Right lobe of liver (tissue), 6 donors: Measurements from ENCODE around the gene PPP1R26. TPM values are rescaled to one million over a fixed set of nuclear protein-coding genes. Genes with fewer than 3 reads are reported as not detected.
A peak's percentile ranks its signal among the peaks of the same experiment; 100 is the strongest.

ENCODE experiments used
- ATAC-seq, 4 donors: fragments of 200-7000 bp; cut with Tn5 transposase; one replicate each; pipeline ENCODE4 v1.9.1; 2020; ENCODE audit warnings: mild to moderate bottlenecking in 4 of 4, moderate library complexity in 4 of 4
- DNase-seq, 3 donors: peaks; one replicate each; pipeline ENCODE4 v3.0.0-alpha.2; 2020
- H3K27ac ChIP-seq, 3 donors: fragments of 200-600 bp; one replicate each; pipeline ENCODE4 v1.8.0; 2022
- H3K27me3 ChIP-seq, 2 donors: fragments of 200-600 bp; one replicate each; pipeline ENCODE4 v1.8.0; 2022
- H3K36me3 ChIP-seq, 4 donors: fragments of 200-600 bp; sonication (generic) in 1 of 4; one replicate each; pipeline versions ENCODE4 v1.5.1 to v1.8.0; 2017 to 2022; ENCODE audit warnings: control low read depth in 1 of 4
- H3K4me1 ChIP-seq, 4 donors: fragments of 200-600 bp; sonication (generic) in 1 of 4; one replicate each; pipeline versions ENCODE4 v1.5.1 to v1.8.0; 2017 to 2022; ENCODE audit warnings: control low read depth in 1 of 4
- H3K4me3 ChIP-seq, 3 donors: fragments of 200-600 bp; one replicate each; pipeline ENCODE4 v1.8.0; 2022
- H3K9me3 ChIP-seq, 4 donors: fragments of 200-600 bp; sonication (generic) in 1 of 4; one replicate each; pipeline versions ENCODE4 v1.5.1 to v1.8.0; 2017 to 2022; ENCODE audit warnings: control low read depth in 1 of 4
- POLR2A ChIP-seq: fragments of 450-650 bp; IDR thresholded peaks from one replicate; pipeline ENCODE4 v1.6.1; 2017; ENCODE audit warnings: antibody characterized with exemption, mild to moderate bottlenecking
- WGBS: methylation state at CpG from one replicate; pipeline ENCODE4 v1.1.6; 2018; ENCODE audit warnings: low coverage, low lambda C conversion rate; ENCODE audit not compliant: insufficient coverage; ENCODE audit errors: missing lambda C conversion rate; 5-methylcytosine and 5-hydroxymethylcytosine counted together
- intact Hi-C, 2 donors: fragments of 100-400 bp; cut with DNase I; formaldehyde crosslinking; loops; one replicate each; pipeline versions ENCODE4 v1.11.2 to v1.14.1; 2022
- total RNA-seq, 6 experiments: library from RNA; depleted of rRNA in 2 of 6; stranded (reverse); fragments of >200 nt in 2 of 6; fragmentation: NEBNext Ultra II Directional in 3 of 6; extraction: Animal tissue kit (Norgen Biotek cat#: 25700) in 3 of 6; gene quantifications; one replicate each; pipeline versions ENCODE4 v1.1.0 to v1.2.4, GENCODE V29; 2016 to 2023
- TF ChIP-seq, protein P1 (sequence below), 4 donors: fragments of 200-600 bp in 3 of 4; fragments of 450-650 bp in 1 of 4; IDR thresholded peaks; one replicate each; pipeline versions ENCODE4 v1.5.1 to v1.8.0; 2016 to 2022; ENCODE audit warnings: antibody characterized with exemption in 4 of 4, mild to moderate bottlenecking in 2 of 4
- donor health status: DM: no; HTN: yes; CAD: no.
- donor health status: DM: no; HTN: no; CAD: no.
- donor health status: DM: no; HTN: no; CAD: no.
- donor health status: DM: no; HTN: yes; CAD: no.
- donor health status: DM: no; HTN: yes; CAD: no.

Gene PPP1R26
- total RNA-seq, 6 experiments from 2014 or later = 5.1 to 9.0 (median 7.7) TPM

DNA sequence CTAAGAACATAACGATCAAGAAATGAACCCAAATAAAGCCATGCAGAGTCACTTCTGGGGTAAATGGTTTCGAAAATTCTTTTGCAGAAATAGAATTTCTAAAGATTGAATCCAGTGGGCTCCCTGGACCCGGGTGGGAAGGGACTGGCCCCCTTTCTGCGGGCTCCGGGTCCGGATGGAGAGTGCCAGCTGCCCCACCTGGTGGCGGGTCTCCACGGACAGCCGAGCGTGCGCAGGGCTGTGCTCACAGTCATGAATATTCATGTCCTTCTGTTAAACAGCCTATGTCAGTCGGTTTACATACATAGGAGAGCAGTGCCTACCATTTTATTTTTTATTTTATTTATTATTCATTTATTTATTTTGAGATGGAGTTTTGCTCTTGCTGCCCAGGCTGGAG, 4.7 kb upstream of the PPP1R26 start:
- WGBS = 38% methylated on average over 11 of the region's 12 CpGs
- intact Hi-C loops = no loop called here
- Histone ChIP-seq H3K4me1 (no peaks in the 10 kb centered on the region), H3K27me3 (no peaks in the 10 kb centered on the region), H3K27ac (no peak overlapping the region), H3K4me3 (no peak overlapping the region), H3K36me3 (no peaks in the 10 kb centered on the region), H3K9me3 (no peaks in the 10 kb centered on the region)
- TF ChIP-seq, protein P1, sequence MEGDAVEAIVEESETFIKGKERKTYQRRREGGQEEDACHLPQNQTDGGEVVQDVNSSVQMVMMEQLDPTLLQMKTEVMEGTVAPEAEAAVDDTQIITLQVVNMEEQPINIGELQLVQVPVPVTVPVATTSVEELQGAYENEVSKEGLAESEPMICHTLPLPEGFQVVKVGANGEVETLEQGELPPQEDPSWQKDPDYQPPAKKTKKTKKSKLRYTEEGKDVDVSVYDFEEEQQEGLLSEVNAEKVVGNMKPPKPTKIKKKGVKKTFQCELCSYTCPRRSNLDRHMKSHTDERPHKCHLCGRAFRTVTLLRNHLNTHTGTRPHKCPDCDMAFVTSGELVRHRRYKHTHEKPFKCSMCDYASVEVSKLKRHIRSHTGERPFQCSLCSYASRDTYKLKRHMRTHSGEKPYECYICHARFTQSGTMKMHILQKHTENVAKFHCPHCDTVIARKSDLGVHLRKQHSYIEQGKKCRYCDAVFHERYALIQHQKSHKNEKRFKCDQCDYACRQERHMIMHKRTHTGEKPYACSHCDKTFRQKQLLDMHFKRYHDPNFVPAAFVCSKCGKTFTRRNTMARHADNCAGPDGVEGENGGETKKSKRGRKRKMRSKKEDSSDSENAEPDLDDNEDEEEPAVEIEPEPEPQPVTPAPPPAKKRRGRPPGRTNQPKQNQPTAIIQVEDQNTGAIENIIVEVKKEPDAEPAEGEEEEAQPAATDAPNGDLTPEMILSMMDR (IDR thresholded peaks at IDR 0.05) = peak in 1 of 4 donors; percentile 12
- TF ChIP-seq POLR2A = no peak
- DNase-seq = no peak
- ATAC-seq = no peak

DNA sequence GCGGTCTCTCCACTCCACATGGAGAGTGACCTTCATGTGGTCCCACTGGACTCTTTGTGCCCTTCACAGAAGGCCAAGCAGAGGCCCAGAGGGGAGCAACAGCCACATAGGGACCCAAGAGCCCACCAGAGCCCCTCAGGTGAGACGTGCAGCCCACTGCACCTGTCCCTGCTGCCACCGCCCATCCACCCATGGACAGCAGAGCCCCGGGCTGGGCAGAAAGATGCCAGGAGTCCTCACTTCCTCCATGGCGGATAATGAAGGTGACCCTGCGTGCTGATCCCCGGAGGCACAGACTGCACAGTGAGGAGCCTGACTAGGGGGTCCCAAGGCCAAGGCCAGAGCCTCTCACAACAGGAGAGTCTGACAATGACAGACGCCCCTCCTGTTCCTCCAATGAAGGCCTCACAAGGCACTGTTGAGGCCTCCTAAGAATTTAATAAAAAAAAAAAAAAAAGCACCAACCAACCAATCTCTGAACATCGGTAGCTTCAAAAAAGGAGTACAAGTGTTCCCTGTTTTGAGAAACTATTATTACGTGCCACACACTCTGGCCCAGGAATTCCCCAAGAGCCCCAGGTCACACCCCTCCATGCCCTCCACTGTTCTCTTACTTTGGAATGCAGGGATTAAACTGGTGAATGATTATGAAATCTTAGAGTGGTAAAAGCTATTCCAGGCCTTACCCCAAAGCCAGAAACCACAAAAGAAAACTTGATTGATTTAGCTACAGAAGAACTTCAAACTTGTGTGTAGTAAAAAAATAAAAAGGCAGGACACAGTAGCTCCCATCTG, 2.8 kb upstream of the PPP1R26 start:
- intact Hi-C loops = no loop called here
- H3K36me3 ChIP-seq = no peaks in the 10 kb centered on the region
- ATAC-seq (no peak), DNase-seq (no peak)
- no peaks in the 10 kb centered on the region for H3K27me3 ChIP-seq
- H3K4me1 ChIP-seq = peaks cover 0 to 3% (median 0%) of the 10 kb centered on the region in 4 donors
- WGBS = 62% methylated on average over 7 of the region's 10 CpGs
- no peaks in the 10 kb centered on the region for H3K9me3 ChIP-seq
- H3K4me3 ChIP-seq = no peak overlapping the region
- no peak overlapping the region for H3K27ac ChIP-seq
- TF ChIP-seq, protein P1 (IDR thresholded peaks at IDR 0.05) = no peak
- TF ChIP-seq POLR2A = no peak

DNA sequence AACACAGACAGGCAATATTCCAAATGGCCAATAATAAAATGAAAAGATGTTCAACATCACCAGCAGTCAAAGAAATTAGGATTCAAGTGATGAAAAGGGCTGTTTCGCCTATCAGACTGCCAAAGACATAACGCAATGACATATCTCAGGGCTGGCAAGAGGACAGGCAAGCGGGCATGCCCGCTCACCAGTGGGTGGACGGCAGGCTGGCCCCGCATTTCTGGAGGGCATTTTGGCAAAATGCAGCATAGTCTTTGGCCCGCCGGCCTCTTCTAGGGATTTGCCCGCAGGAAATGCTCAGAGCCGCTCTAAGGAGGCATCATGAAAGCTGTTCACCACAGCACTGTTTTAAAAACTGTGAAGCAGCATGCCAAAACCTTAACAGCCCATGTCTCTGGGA, 1.4 kb upstream of the PPP1R26 start:
- Histone ChIP-seq H3K27me3 (no peaks in the 10 kb centered on the region), H3K4me3 (no peak overlapping the region), H3K27ac (no peak overlapping the region), H3K36me3 (no peaks in the 10 kb centered on the region), H3K4me1 (peaks cover 0 to 3% (median 0%) of the 10 kb centered on the region in 4 donors), H3K9me3 (no peaks in the 10 kb centered on the region)
- DNase-seq (no peak), ATAC-seq (no peak)
- TF ChIP-seq POLR2A = no peak
- TF ChIP-seq, protein P1 (IDR thresholded peaks at IDR 0.05) = no peak
- intact Hi-C loops = no loop called here
- 79% methylated on average over 8 of the region's 10 CpGs for WGBS

GRCh38 chr9:135478829-135479468, 633 bp upstream of the PPP1R26 start:
- peak; percentile 40 to 73 (median 70) for DNase-seq
- H3K27me3 ChIP-seq = no peaks in the 10 kb centered on the region
- WGBS = 3% methylated on average over 11 of the region's 64 CpGs
- H3K27ac ChIP-seq = peak overlapping the region in 2 of 3 donors; percentile 61 to 65
- peak overlapping the region; percentile 60 to 62 (median 62) for H3K4me3 ChIP-seq
- H3K4me1 ChIP-seq = peaks cover 0 to 3% (median 0%) of the 10 kb centered on the region in 4 donors
- intact Hi-C loops = no loop called here
- H3K9me3 ChIP-seq = no peaks in the 10 kb centered on the region
- TF ChIP-seq, protein P1 (IDR thresholded peaks at IDR 0.05) = peak in 2 of 4 donors; percentile 16 to 19
- peak; percentile 35 for TF ChIP-seq POLR2A
- H3K36me3 ChIP-seq = peaks cover 0 to 2% (median under 1%) of the 10 kb centered on the region in 4 donors
- peak; percentile 77 to 83 (median 78) for ATAC-seq
